ENCODE results near the gene GTF2I. TPM values are rescaled to one million over a fixed set of nuclear protein-coding genes. Genes with fewer than 3 reads are reported as not detected.
"Not testable (repeated sequence)": the region's sequence is repeated elsewhere in the genome, so short reads cannot be mapped to it uniquely, and the experiment has no call there.

Gene GTF2I
- total and polyA plus RNA-seq, 12 donors, result 19.0 to 393 (median 189) TPM

DNA sequence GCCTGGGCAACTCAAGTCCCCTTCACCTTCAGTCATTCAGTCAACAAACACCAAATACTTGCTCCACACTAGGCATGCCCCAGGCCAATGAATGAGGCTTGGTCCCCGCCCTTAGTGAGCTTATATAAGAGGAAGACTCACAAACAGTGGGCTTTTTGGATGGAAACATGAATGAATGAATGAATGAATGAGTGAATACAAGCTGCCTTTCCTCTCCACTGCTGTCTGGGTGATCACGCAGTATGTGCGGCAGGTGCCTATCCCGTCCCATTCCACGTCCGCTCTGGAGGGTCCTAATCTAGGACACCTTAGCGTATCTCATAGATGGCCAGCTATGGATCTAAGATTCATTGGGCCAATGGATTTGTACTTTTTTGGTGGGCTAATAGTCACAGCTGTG is 19.8 kb upstream of the GTF2I start:
- no peaks in the 10 kb centered on the region for H3K36me3 ChIP-seq (replicated peaks in 1 of 2)
- TF ChIP-seq, protein P1, sequence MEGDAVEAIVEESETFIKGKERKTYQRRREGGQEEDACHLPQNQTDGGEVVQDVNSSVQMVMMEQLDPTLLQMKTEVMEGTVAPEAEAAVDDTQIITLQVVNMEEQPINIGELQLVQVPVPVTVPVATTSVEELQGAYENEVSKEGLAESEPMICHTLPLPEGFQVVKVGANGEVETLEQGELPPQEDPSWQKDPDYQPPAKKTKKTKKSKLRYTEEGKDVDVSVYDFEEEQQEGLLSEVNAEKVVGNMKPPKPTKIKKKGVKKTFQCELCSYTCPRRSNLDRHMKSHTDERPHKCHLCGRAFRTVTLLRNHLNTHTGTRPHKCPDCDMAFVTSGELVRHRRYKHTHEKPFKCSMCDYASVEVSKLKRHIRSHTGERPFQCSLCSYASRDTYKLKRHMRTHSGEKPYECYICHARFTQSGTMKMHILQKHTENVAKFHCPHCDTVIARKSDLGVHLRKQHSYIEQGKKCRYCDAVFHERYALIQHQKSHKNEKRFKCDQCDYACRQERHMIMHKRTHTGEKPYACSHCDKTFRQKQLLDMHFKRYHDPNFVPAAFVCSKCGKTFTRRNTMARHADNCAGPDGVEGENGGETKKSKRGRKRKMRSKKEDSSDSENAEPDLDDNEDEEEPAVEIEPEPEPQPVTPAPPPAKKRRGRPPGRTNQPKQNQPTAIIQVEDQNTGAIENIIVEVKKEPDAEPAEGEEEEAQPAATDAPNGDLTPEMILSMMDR (IDR thresholded peaks at IDR 0.05), result no peak
- TF ChIP-seq POLR2A (IDR thresholded peaks at IDR 0.05), result no peak
- no peak overlapping the region for H3K4me3 ChIP-seq
- WGBS, 4 donors, result 93 to 97% (median 95%) methylated on average over 7 of the region's 7 CpGs
- no peaks in the 10 kb centered on the region for H3K27me3 ChIP-seq
- peaks cover 0 to 6% of the 10 kb centered on the region in 2 donors for H3K4me1 ChIP-seq (replicated peaks in 1 of 2)
- no peaks in the 10 kb centered on the region for H3K9me3 ChIP-seq (replicated peaks in 1 of 3)
- H3K27ac ChIP-seq, result no peak overlapping the region
- intact Hi-C loops (cut with DNase I), result no loop called here
- no peak for DNase-seq

DNA sequence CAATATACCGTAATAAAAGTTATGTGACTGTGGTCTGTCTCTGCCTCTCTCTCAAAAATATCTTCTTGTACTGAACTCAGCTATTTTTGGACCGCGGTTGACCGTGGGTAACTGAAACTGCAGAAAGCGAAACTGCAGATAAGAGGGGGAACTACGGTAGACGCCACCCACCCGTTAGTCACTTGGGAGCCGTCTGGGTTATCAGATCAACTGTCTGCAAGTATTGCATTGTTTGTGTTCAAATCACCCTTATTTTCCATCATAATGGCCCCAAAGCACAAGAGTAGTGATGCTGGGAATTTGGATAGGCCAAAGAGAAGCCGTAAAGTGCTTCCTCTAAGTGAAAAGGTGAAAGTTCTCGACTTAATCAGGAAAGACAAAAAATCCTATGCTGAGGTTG is 7.5 kb upstream of the GTF2I start:
- peak overlapping the region in 1 of 4 donors; percentile 20 for H3K4me3 ChIP-seq
- TF ChIP-seq POLR2A (IDR thresholded peaks at IDR 0.05), result peak in 1 of 2 donors; percentile 28
- H3K9me3 ChIP-seq (replicated peaks in 1 of 3); H3K36me3 ChIP-seq (replicated peaks in 1 of 2); H3K4me1 ChIP-seq (replicated peaks in 1 of 2); intact Hi-C loops (cut with DNase I); H3K27me3 ChIP-seq: not testable (repeated sequence)
- peak overlapping the region in 2 of 5 donors; percentile 43 to 60 for H3K27ac ChIP-seq
- peak; percentile 48 to 78 (median 69) for DNase-seq
- WGBS, 4 donors, result 2 to 5% (median 3%) methylated on average over 9 to 10 of the region's 11 CpGs

GRCh38 chr7:74650493-74651132 is 6.9 kb upstream of the GTF2I start:
- peak overlapping the region in 2 of 5 donors; percentile 43 to 60 for H3K27ac ChIP-seq
- H3K36me3 ChIP-seq (replicated peaks in 1 of 2); intact Hi-C loops (cut with DNase I); H3K27me3 ChIP-seq; DNase-seq; H3K9me3 ChIP-seq (replicated peaks in 1 of 3): not testable (repeated sequence)
- 53 to 59% (median 56%) methylated on average over 6 to 7 of the region's 9 CpGs for WGBS, 4 donors
- H3K4me1 ChIP-seq (replicated peaks in 1 of 2), result peaks cover under 1 to 12% of the 10 kb centered on the region in 2 donors
- peak overlapping the region in 1 of 4 donors; percentile 20 for H3K4me3 ChIP-seq

DNA sequence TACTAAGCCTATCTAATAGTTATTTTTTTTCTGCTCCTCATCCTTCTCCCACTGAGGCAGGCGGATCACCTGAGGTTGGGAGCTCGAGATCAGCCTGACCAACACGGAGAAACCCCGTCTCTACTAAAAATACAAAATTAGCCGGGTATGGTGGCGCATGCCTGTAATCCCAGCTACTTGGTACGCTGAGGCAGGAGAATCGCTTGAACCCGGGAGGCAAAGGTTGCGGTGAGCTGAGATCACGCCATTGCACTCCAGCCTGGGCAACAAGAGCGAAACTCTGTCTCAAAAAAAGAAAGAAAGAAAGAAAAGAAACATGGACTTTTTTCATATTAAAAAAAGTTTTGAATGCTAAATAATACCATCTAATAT is 6.4 kb upstream of the GTF2I start:
- H3K27ac ChIP-seq; H3K9me3 ChIP-seq (replicated peaks in 1 of 3); intact Hi-C loops (cut with DNase I); H3K27me3 ChIP-seq; H3K4me3 ChIP-seq; H3K36me3 ChIP-seq (replicated peaks in 1 of 2); DNase-seq: not testable (repeated sequence)
- H3K4me1 ChIP-seq (replicated peaks in 1 of 2), result peaks cover 5 to 17% of the 10 kb centered on the region in 2 donors
- 87 to 97% (median 92%) methylated on average over 12 of the region's 12 CpGs for WGBS, 4 donors

DNA sequence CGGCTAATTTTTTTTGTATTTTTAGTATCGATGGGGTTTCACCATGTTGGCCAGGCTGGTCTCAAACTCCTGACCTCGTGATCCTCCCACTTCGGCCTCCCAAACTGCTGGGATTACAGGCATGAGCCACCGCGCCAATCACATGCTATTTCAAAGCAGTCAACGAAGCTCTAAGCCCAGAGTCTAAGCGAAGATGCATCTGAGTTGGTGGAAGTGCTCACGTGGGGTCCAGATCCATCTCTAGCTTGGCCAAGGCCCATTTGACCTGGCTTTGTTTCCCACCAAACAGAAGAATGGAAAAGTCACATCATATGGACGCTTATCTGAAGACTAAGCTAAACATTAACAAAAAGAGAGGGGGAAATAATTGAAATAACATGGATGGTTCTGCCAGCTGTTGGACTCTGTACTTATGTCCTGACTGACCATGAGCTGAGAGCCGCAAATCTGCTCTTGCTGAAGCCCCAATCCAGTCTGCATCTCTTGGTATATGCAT is 3.8 kb upstream of the GTF2I start:
- 94 to 96% (median 95%) methylated on average over 11 of the region's 11 CpGs for WGBS, 4 donors
- DNase-seq, result no peak

More for the DNA sequence above, 3.8 kb upstream of the GTF2I start:
- intact Hi-C loops (cut with DNase I), result no loop called here
- no peaks in the 10 kb centered on the region for H3K9me3 ChIP-seq (replicated peaks in 1 of 3)
- peaks cover 5 to 21% of the 10 kb centered on the region in 2 donors for H3K4me1 ChIP-seq (replicated peaks in 1 of 2)
- H3K27me3 ChIP-seq, result no peaks in the 10 kb centered on the region
- no peak overlapping the region for H3K27ac ChIP-seq
- TF ChIP-seq POLR2A (IDR thresholded peaks at IDR 0.05), result no peak
- TF ChIP-seq, protein P1 (IDR thresholded peaks at IDR 0.05), result no peak
- H3K4me3 ChIP-seq, result no peak overlapping the region
- no peaks in the 10 kb centered on the region for H3K36me3 ChIP-seq (replicated peaks in 1 of 2)

Measured in adrenal gland (tissue), 12 donors.